GM04503 (cell line): ENCODE results near the gene KRTCAP3.
"Not testable (repeated sequence)": the region's sequence is repeated elsewhere in the genome, so short reads cannot be mapped to it uniquely, and the experiment has no call there.

Experiments
- DNase-seq: peaks from one replicate; pipeline ENCODE4 v3.0.0-alpha.2; 2012; ENCODE audit warnings: low read depth

KRTCAP3 gene, protein sequence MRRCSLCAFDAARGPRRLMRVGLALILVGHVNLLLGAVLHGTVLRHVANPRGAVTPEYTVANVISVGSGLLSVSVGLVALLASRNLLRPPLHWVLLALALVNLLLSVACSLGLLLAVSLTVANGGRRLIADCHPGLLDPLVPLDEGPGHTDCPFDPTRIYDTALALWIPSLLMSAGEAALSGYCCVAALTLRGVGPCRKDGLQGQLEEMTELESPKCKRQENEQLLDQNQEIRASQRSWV

DNA sequence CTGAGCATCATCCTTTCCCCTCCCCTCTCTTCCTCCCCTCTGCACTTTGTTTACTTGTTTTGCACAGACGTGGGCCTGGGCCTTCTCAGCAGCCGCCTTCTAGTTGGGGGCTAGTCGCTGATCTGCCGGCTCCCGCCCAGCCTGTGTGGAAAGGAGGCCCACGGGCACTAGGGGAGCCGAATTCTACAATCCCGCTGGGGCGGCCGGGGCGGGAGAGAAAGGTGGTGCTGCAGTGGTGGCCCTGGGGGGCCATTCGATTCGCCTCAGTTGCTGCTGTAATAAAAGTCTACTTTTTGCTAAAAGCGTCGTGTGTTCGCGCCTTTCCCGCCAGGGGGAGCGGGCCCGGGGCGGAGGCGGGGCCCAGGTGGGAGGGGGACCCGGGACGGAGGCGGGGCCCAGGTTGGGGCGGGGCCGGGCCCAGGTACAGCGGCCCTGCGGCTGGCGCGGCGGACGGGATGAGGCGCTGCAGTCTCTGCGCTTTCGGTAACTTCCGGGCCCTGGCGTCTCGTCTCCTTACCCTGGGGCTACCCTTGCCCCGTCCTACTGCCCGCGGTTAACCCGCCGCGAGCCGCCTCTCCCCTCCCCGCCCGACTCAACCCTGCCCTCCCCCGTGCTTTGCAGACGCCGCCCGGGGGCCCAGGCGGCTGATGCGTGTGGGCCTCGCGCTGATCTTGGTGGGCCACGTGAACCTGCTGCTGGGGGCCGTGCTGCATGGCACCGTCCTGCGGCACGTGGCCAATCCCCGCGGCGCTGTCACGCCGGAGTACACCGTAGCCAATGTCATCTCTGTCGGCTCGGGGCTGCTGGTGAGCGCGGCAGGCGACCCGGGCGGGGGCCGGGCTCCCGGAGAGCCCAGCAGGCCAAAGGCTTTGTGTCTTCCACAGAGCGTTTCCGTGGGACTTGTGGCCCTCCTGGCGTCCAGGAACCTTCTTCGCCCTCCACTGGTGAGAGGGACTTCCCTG lies at the start of gene KRTCAP3:
TSS of gene KRTCAP3 (plus strand) at position 424 of the 962 bp plus-strand sequence. CDS start at position 456, 32 bp downstream.
- DNase-seq: no peak

GRCh38 chr2:27393225-27393624 lies 49.0 kb upstream of the KRTCAP3 start:
- no peak for DNase-seq

- DNase-seq: no peak
Observed at GRCh38 chr2:27398962-27399361, 43.2 kb upstream of the KRTCAP3 start.

- DNase-seq: no peak
Observed at GRCh38 chr2:27400348-27401135, 41.6 kb upstream of the KRTCAP3 start.

DNA sequence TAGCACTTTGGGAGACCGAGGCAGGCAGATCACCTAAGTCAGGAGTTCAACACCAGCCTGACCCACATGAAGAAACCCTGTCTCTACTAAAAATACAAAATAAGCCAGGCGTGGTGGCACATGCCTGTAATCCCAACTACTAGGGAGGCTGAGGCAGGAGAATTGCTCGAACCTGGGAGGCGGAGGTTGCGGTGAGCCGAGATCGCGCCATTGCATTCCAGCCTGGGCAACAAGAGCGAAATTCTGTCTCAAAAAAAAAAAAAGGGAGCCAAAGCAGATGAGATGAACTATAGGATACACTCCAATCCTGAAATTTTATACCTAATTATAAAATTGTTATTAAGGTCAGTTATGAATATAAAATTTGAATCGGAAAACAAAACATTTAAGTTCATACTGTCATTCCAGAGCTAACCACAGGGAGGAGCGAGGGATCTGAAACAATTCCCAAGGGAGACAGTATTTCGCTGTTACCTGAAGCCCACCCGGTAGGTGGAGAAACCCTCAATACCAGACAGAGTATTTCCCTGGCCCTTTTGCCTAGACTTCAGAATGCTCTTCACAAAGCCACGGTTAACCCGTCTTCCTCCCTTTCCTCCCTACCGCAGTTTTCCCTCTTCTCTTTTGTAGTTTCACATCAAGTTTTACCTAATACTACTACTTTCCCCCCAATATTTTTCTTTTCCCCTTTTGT lies 34.2 kb upstream of the KRTCAP3 start:
- DNase-seq: no peak

- DNase-seq: no peak
Observed at GRCh38 chr2:27408601-27409320, 33.4 kb upstream of the KRTCAP3 start.

DNA sequence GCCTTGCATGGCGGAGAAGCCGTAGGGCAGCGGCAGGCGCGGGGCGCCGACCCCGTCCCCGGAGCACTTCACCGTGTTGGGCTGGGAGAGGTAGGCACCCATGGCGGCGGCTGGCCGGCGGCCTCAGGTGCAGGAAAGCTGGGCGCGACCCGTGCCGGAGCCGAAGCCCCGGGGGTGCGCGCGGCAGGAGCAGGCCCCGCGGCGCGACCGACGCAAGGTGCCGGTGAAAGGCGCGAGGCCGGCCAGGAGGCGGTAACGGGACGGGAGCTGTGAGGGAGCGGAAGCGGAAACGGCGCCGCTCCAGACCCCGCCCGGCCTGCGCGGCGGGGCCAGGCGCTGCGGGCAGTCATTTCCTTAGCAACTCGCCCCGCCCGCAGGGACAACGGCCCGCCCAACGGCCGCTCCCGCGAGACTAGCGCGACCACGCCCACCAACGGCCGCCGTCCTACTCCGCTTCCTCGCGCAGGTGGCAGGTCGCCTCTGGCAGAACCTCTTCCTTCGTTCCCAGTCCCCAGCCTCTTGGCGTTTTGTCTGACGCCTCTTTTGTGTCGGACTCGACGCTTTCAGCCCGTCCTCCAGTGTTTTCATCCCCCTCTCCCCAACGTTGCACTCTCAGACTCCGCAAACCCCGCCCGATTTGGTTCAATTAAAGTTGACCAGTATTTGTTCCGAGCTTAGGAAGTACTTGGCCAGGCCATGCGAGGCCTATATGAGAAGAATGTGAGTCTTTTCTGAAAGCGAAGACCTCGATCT lies 32.7 kb upstream of the KRTCAP3 start, which contains the start of gene PPM1G:
TSS of gene PPM1G (minus strand) at position 271 of the 753 bp plus-strand sequence. CDS start at position 102, 169 bp downstream.
- DNase-seq: peak; percentile 58

GRCh38 chr2:27412419-27413152 lies 29.6 kb upstream of the KRTCAP3 start:
- no peak for DNase-seq

GRCh38 chr2:27416151-27416550 lies 26.0 kb upstream of the KRTCAP3 start:
- DNase-seq: no peak

- no peak for DNase-seq
Observed at GRCh38 chr2:27420996-27421395, 21.2 kb upstream of the KRTCAP3 start.

- no peak for DNase-seq
Observed at GRCh38 chr2:27421660-27422250, 20.4 kb upstream of the KRTCAP3 start.

DNA sequence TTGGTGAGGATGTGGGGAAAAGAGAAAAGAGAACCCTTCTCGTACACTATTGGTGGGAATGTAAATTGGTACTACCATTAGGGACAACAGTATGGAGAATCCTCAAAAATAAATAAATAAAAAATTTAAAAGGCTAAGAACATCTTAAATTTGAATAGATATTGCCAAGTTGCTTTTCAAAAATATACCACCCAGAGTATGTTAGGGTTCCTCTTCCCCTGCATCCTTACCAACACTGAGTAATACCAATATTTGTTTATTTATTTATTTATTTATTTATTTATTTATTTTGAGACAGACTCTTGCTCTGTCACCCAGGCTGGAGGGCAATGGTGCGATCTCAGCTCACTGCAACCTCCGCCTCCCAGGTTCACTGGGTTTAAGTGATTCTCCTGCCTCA lies 19.2 kb upstream of the KRTCAP3 start:
- DNase-seq: no peak

- not testable (repeated sequence) for DNase-seq
Observed at GRCh38 chr2:27425039-27425438, 17.1 kb upstream of the KRTCAP3 start.

GRCh38 chr2:27427863-27428212 lies 14.3 kb upstream of the KRTCAP3 start:
- DNase-seq: no peak

GRCh38 chr2:27428213-27428977 lies 13.8 kb upstream of the KRTCAP3 start, which contains the start of gene NRBP1:
Gene NRBP1 (plus strand): TSS chr2:27428631. CDS start chr2:27433274, 4,643 bp downstream.
- DNase-seq: peak; percentile 36

- DNase-seq: peak; percentile 34
Observed at GRCh38 chr2:27428978-27429541, 13.1 kb upstream of the KRTCAP3 start.

- DNase-seq: no peak
Observed at GRCh38 chr2:27431395-27431794, 10.8 kb upstream of the KRTCAP3 start.

- no peak for DNase-seq
Observed at GRCh38 chr2:27435628-27436027, 6.6 kb upstream of the KRTCAP3 start.
